Activated CD8-positive, alpha-beta memory T cell treated with anti-CD3 and anti-CD28 coated beads, Interleukin-2, amount 10 ng/mL, durations not matched to agents 7 days and 5 days (primary cell): ENCODE data around the gene C18orf32. TPM values are rescaled to one million over a fixed set of nuclear protein-coding genes. Genes with fewer than 3 reads are reported as not detected.
"Not testable (repeated sequence)": the region's sequence is repeated elsewhere in the genome, so short reads cannot be mapped to it uniquely, and the experiment has no call there.

Experiments used
- ATAC-seq: fragments of 150-1000 bp; cut with Tn5 transposase; one replicate; pipeline ENCODE4 v1.10.0; 2021; ENCODE audit warnings: moderate library complexity
- CTCF ChIA-PET: fragments of 350-600 bp; sonication (Branson Sonifier 250); formaldehyde crosslinking; loops from one replicate; lab custom pipeline; 2021; ENCODE audit warnings: antibody characterized with exemption; lab: Charles Lee
- DNase-seq: peaks from one replicate; pipeline ENCODE4 v3.0.0-alpha.2; 2020
- H3K27ac Mint-ChIP-seq: one replicate; pipeline ENCODE4 v1.8.0; 2021; ENCODE audit warnings: mild to moderate bottlenecking, mixed read lengths
- H3K27me3 Mint-ChIP-seq: one replicate; pipeline ENCODE4 v1.8.0; 2021; ENCODE audit warnings: mixed read lengths
- H3K36me3 Mint-ChIP-seq: one replicate; pipeline ENCODE4 v1.8.0; 2021; ENCODE audit warnings: mild to moderate bottlenecking, mixed read lengths
- H3K4me1 Mint-ChIP-seq: one replicate; pipeline ENCODE4 v1.8.0; 2021; ENCODE audit warnings: mixed read lengths
- H3K4me3 Mint-ChIP-seq: one replicate; pipeline ENCODE4 v1.8.0; 2021; ENCODE audit warnings: mild to moderate bottlenecking, moderate library complexity, mixed read lengths
- H3K9me3 Mint-ChIP-seq: one replicate; pipeline ENCODE4 v1.8.0; 2022; ENCODE audit warnings: low read depth, mixed read lengths
- total RNA-seq, 2 experiments: library from RNA; stranded (reverse); gene quantifications; one replicate each; pipeline ENCODE4 v1.2.3, GENCODE V29; 2021

C18orf32 gene
- 10 to 100 TPM; 15.2 to 22.3 TPM for total RNA-seq

- CTCF ChIA-PET: interaction anchor here (0.6 to 2.0 kb wide), 8 partner anchors 8 to 372 kb away, joined by 3 to 7 read pairs (median 4); partner anchors contain the start of gene ACAA2
- Mint-ChIP-seq H3K36me3 (peaks cover 63% of the 10 kb centered on the region), H3K27me3 (no peaks in the 10 kb centered on the region), H3K4me1 (peaks cover 53% of the 10 kb centered on the region), H3K9me3 (no peaks in the 10 kb centered on the region), H3K27ac (peak within 1 kb of the TSS; percentile 95), H3K4me3 (peak within 1 kb of the TSS; percentile 89)
- ATAC-seq (peak; percentile 91), DNase-seq (peak; percentile 97)
Measured at GRCh38 chr18:49486953-49487710, at the start of gene C18orf32. Gene C18orf32 (minus strand): TSS chr18:49487234. CDS start chr18:49483748, 3,486 bp downstream.

- no peak overlapping the region for H3K27ac Mint-ChIP-seq
- CTCF ChIA-PET: no interaction called here
Measured at GRCh38 chr18:49534846-49535601, 48.0 kb upstream of the C18orf32 start.

GRCh38 chr18:49531678-49532153, 44.7 kb upstream of the C18orf32 start:
- no peak for ATAC-seq
- CTCF ChIA-PET: no interaction called here
- DNase-seq: no peak
- no peak overlapping the region for H3K27ac Mint-ChIP-seq
- no peaks in the 10 kb centered on the region for H3K9me3 Mint-ChIP-seq
- H3K4me1 Mint-ChIP-seq: no peaks in the 10 kb centered on the region
- H3K36me3 Mint-ChIP-seq: peaks cover 2% of the 10 kb centered on the region
- peak overlapping the region; percentile 4 for H3K4me3 Mint-ChIP-seq
- peaks cover 29% of the 10 kb centered on the region for H3K27me3 Mint-ChIP-seq

More at GRCh38 chr18:49534846-49535601, 48.0 kb upstream of the C18orf32 start:
- peaks cover 25% of the 10 kb centered on the region for H3K27me3 Mint-ChIP-seq
- no peaks in the 10 kb centered on the region for H3K4me1 Mint-ChIP-seq
- peaks cover 2% of the 10 kb centered on the region for H3K36me3 Mint-ChIP-seq
- no peaks in the 10 kb centered on the region for H3K9me3 Mint-ChIP-seq
- no peak overlapping the region for H3K4me3 Mint-ChIP-seq
- ATAC-seq (no peak), DNase-seq (no peak)

GRCh38 chr18:49529596-49529995, 42.6 kb upstream of the C18orf32 start:
- no peak for DNase-seq
- H3K9me3 Mint-ChIP-seq: no peaks in the 10 kb centered on the region
- no peak overlapping the region for H3K4me3 Mint-ChIP-seq
- peaks cover 16% of the 10 kb centered on the region for H3K27me3 Mint-ChIP-seq
- H3K27ac Mint-ChIP-seq: no peak overlapping the region
- peaks cover under 1% of the 10 kb centered on the region for H3K36me3 Mint-ChIP-seq
- ATAC-seq: no peak
- CTCF ChIA-PET: no interaction called here
- no peaks in the 10 kb centered on the region for H3K4me1 Mint-ChIP-seq

- Mint-ChIP-seq H3K9me3 (no peaks in the 10 kb centered on the region), H3K27ac (no peak overlapping the region), H3K27me3 (peaks cover 14% of the 10 kb centered on the region), H3K4me1 (no peaks in the 10 kb centered on the region), H3K36me3 (no peaks in the 10 kb centered on the region), H3K4me3 (no peak overlapping the region)
- DNase-seq (no peak), ATAC-seq (no peak)
- CTCF ChIA-PET: interaction anchor here (0.7 to 1.3 kb wide), 2 partner anchors 10 to 17 kb away, joined by 3 read pairs; no protein-coding TSS in a partner anchor
Measured at GRCh38 chr18:49527631-49528327, 40.7 kb upstream of the C18orf32 start.

- Mint-ChIP-seq H3K27ac (no peak overlapping the region), H3K4me1 (no peaks in the 10 kb centered on the region), H3K4me3 (no peak overlapping the region), H3K27me3 (peaks cover 11% of the 10 kb centered on the region), H3K36me3 (no peaks in the 10 kb centered on the region), H3K9me3 (no peaks in the 10 kb centered on the region)
- CTCF ChIA-PET: no interaction called here
- ATAC-seq: no peak
- DNase-seq: no peak
Measured at GRCh38 chr18:49525981-49526380, 38.9 kb upstream of the C18orf32 start.

- no peaks in the 10 kb centered on the region for H3K4me1 Mint-ChIP-seq
Measured at GRCh38 chr18:49524951-49525350, 37.9 kb upstream of the C18orf32 start.

GRCh38 chr18:49524349-49524748, 37.3 kb upstream of the C18orf32 start:
- CTCF ChIA-PET: no interaction called here
- no peak for ATAC-seq
- H3K4me1 Mint-ChIP-seq: no peaks in the 10 kb centered on the region
- no peak for DNase-seq
- H3K4me3 Mint-ChIP-seq: no peak overlapping the region
- H3K9me3 Mint-ChIP-seq: no peaks in the 10 kb centered on the region
- peaks cover 5% of the 10 kb centered on the region for H3K27me3 Mint-ChIP-seq
- H3K36me3 Mint-ChIP-seq: no peaks in the 10 kb centered on the region
- no peak overlapping the region for H3K27ac Mint-ChIP-seq

More at GRCh38 chr18:49524951-49525350, 37.9 kb upstream of the C18orf32 start:
- CTCF ChIA-PET: no interaction called here
- H3K9me3 Mint-ChIP-seq: no peaks in the 10 kb centered on the region
- DNase-seq (no peak), ATAC-seq (no peak)
- no peaks in the 10 kb centered on the region for H3K36me3 Mint-ChIP-seq
- H3K27ac Mint-ChIP-seq: no peak overlapping the region
- H3K4me3 Mint-ChIP-seq: no peak overlapping the region
- H3K27me3 Mint-ChIP-seq: peaks cover 5% of the 10 kb centered on the region

- CTCF ChIA-PET, ATAC-seq, H3K4me3 Mint-ChIP-seq, H3K27ac Mint-ChIP-seq, DNase-seq, H3K9me3 Mint-ChIP-seq, H3K4me1 Mint-ChIP-seq, H3K36me3 Mint-ChIP-seq, H3K27me3 Mint-ChIP-seq: not testable (repeated sequence)
Measured at GRCh38 chr18:49523580-49524093, 36.6 kb upstream of the C18orf32 start.

- ATAC-seq (no peak), DNase-seq (no peak)
- Mint-ChIP-seq H3K4me1 (no peaks in the 10 kb centered on the region), H3K27me3 (peaks cover 3% of the 10 kb centered on the region), H3K9me3 (no peaks in the 10 kb centered on the region), H3K27ac (no peak overlapping the region), H3K4me3 (no peak overlapping the region), H3K36me3 (no peaks in the 10 kb centered on the region)
- CTCF ChIA-PET: no interaction called here
Measured at GRCh38 chr18:49521216-49521835, 34.3 kb upstream of the C18orf32 start.

GRCh38 chr18:49520661-49521145, 33.7 kb upstream of the C18orf32 start:
- H3K36me3 Mint-ChIP-seq: no peaks in the 10 kb centered on the region
- DNase-seq (no peak), ATAC-seq (no peak)
- no peaks in the 10 kb centered on the region for H3K9me3 Mint-ChIP-seq
- H3K4me3 Mint-ChIP-seq: no peak overlapping the region
- no peaks in the 10 kb centered on the region for H3K4me1 Mint-ChIP-seq
- CTCF ChIA-PET: interaction anchor here (2.3 kb wide), 1 partner anchor 10 kb away, joined by 7 read pairs; no protein-coding TSS in a partner anchor
- peaks cover 3% of the 10 kb centered on the region for H3K27me3 Mint-ChIP-seq
- no peak overlapping the region for H3K27ac Mint-ChIP-seq

GRCh38 chr18:49519101-49519971, 32.3 kb upstream of the C18orf32 start:
- CTCF ChIA-PET: interaction anchor here (2.3 kb wide), 1 partner anchor 9 kb away, joined by 7 read pairs; no protein-coding TSS in a partner anchor
- Mint-ChIP-seq H3K27ac (no peak overlapping the region), H3K36me3 (no peaks in the 10 kb centered on the region), H3K4me3 (no peak overlapping the region), H3K27me3 (peaks cover 3% of the 10 kb centered on the region), H3K4me1 (no peaks in the 10 kb centered on the region), H3K9me3 (no peaks in the 10 kb centered on the region)
- DNase-seq (no peak), ATAC-seq (no peak)
